SK-N-SH treated with all-trans-retinoic acid at 6 μM for 48 hours (cell line): Measurements from ENCODE around the gene RBM10.

Experiments
- ESRRG ChIP-seq: fragments of 250-450 bp; sonication (Bioruptor Pico); IDR thresholded peaks from 2 replicates; pipeline ENCODE4 v1.6.1; 2021; ENCODE audit warnings: mild to moderate bottlenecking
- PATZ1 ChIP-seq: fragments of 250-450 bp; sonication (Bioruptor Pico); IDR thresholded peaks from 2 replicates; pipeline ENCODE4 v1.8.0; 2020; ENCODE audit warnings: mild to moderate bottlenecking, moderate library complexity, borderline replicate concordance
- RARB ChIP-seq: fragments of 250-450 bp; sonication (Bioruptor Pico); IDR thresholded peaks from 2 replicates; pipeline ENCODE4 v1.8.0; 2021; ENCODE audit warnings: mild to moderate bottlenecking, moderate library complexity
- TF ChIP-seq, protein P1 (sequence below): fragments of 250-450 bp; sonication (Bioruptor Pico); IDR thresholded peaks from 2 replicates; pipeline ENCODE4 v1.5.1; 2020; ENCODE audit warnings: low read depth, mild to moderate bottlenecking, moderate library complexity

DNA sequence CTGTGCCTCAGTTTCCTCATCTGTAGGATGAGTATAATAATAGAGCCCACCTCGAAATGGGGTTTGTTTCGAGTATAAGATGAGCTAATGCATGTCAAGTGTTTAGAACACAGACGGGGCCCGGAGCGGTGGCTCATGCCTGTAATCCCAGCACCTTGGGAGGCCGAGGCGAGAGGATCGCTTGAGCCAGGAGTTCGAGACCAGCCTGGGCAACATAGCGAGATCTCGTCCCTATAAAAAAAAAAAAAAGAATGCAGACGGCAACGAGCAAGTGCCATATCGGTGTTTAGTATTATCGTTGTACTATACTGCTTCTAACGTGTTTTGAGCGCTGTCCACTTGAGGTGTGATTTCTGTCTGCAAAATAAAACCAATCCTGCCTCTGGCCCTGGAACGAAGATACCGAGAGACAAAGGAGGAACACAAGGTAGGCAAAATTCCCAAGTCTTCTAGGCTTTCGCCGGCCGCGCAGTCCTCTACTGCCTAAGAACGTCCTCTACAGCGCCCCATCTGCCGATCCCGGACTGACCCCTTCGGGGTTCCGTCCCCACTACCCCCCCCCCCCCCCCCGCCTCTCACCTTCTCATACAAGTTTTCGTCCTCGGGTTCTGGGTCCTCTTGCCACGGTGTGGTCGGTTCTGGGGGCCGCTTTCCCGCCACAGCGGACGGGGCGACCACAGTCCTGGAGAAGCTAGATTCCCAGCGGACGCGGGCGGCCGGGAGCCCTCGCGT is 961 bp upstream of the RBM10 start:
- no peak for TF ChIP-seq PATZ1 (CRISPR knock-in tag)
- TF ChIP-seq ESRRG (CRISPR knock-in tag) = no peak
- TF ChIP-seq, protein P1, sequence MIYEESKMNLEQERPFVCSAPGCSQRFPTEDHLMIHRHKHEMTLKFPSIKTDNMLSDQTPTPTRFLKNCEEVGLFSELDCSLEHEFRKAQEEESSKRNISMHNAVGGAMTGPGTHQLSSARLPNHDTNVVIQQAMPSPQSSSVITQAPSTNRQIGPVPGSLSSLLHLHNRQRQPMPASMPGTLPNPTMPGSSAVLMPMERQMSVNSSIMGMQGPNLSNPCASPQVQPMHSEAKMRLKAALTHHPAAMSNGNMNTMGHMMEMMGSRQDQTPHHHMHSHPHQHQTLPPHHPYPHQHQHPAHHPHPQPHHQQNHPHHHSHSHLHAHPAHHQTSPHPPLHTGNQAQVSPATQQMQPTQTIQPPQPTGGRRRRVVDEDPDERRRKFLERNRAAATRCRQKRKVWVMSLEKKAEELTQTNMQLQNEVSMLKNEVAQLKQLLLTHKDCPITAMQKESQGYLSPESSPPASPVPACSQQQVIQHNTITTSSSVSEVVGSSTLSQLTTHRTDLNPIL (CRISPR knock-in tag) = no peak
- TF ChIP-seq RARB = no peak
